Cardiac atrium fibroblast (primary cell): ENCODE measurements around the gene OR2K2. TPM values are rescaled to one million over a fixed set of nuclear protein-coding genes. Genes with fewer than 3 reads are reported as not detected.

Source experiments
- total RNA-seq: library from RNA; depleted of rRNA; stranded (reverse); fragments of >200 nt; gene quantifications from 2 replicates; pipeline ENCODE4 v1.2.3, GENCODE V29; 2015

OR2K2 gene, protein sequence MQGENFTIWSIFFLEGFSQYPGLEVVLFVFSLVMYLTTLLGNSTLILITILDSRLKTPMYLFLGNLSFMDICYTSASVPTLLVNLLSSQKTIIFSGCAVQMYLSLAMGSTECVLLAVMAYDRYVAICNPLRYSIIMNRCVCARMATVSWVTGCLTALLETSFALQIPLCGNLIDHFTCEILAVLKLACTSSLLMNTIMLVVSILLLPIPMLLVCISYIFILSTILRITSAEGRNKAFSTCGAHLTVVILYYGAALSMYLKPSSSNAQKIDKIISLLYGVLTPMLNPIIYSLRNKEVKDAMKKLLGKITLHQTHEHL
- not detected in 2 replicates for total RNA-seq

DNA sequence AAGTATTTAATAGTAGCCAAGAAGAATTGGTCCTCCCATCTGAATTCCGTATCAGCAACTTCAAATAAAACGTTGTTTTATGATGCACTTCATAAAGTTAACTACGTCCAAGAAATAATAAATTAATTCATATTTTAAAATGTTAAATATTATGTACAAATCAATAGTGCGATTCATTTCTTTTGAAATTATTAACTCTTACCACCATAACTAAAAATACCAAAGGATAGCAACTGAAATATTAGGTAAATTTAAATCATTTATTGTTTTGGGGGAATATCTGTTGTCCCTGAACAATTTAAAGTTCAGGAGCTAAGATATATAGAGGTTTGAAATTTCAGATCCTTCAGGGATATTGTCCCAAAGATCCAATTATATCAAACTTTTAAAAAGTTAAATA lies at the start of gene OR2K2:
TSS of gene OR2K2 (minus strand) at position 101 of the 400 bp plus-strand sequence. CDS start 1,791 bp downstream, outside the sequence.

Other genes starting within 250 kb of the OR2K2 start
- 49.1 and 79.4 TPM in 2 replicates for gene ECPAS, start 154.2 kb upstream of the OR2K2 start, total RNA-seq
- under 0.01 and 0.18 TPM in 2 replicates for gene ZNF483, start 195.0 kb upstream of the OR2K2 start, total RNA-seq